ENCODE data around the gene TPM1. TPM values are rescaled to one million over a fixed set of nuclear protein-coding genes. Genes with fewer than 3 reads are reported as not detected.
"Not testable (repeated sequence)": the region's sequence is repeated elsewhere in the genome, so short reads cannot be mapped to it uniquely, and the experiment has no call there.

The TPM1 gene
- total RNA-seq, 2 donors from 2014 or later: 564 to 629 TPM

GRCh38 chr15:63091679-63092446 lies 49.3 kb downstream of the TPM1 start:
- Histone ChIP-seq H3K27me3 (replicated peaks; ENCODE audit: insufficient read depth) (no peaks in the 10 kb centered on the region), H3K36me3 (no peaks in the 10 kb centered on the region), H3K4me3 (no peak overlapping the region), H3K9me3 (no peaks in the 10 kb centered on the region), H3K4me1 (replicated peaks) (no peaks in the 10 kb centered on the region), H3K27ac (no peak overlapping the region)
- DNase-seq (ENCODE audit: low spot score): no peak
- no peak for TF ChIP-seq CTCF (IDR thresholded peaks at IDR 0.05)
- TF ChIP-seq POLR2A (IDR thresholded peaks at IDR 0.05): no peak
- TF ChIP-seq POLR2AphosphoS5 (IDR thresholded peaks at IDR 0.05): no peak
- 69% methylated on average over 4 of the region's 4 CpGs for WGBS
- intact Hi-C loops (cut with DNase I): loop anchor here (2.0 to 5.0 kb wide), 3 partner anchors 43 to 309 kb away; no protein-coding TSS in a partner anchor

DNA sequence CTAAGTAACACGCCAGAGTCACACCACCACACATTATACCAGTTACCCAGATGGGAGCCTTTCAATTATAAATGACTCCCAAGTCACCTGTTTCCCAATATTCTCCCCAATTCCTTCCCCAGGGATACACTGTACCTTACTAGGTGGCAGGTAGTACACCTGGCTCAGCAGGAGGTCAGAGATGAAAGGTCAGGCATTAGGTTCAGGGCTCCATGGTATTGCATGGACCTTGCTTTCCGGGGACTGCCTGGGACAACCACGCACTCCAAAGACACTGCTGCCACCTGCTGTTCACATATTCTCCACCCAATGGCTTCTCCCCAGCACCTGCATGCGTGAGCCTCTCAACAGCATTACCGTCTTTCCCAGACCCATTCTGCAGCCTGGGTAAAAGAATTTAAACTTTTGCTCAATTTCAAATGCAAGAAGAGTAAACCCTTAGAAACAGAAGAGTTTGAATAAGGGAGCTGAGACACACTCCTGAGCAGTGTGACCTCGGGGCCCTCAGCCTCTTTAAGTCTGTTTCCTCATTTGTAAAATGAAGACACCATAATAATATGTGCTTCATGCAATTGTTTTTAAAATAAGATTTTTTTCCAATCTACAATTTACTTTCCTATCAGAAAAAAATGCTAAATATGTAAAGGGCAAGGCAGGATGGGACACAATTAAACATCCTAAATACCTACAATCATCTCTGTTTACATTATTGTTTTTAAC lies 51.1 kb downstream of the TPM1 start:
- intact Hi-C loops (cut with DNase I): loop anchor here (2.0 to 5.0 kb wide), 3 partner anchors 45 to 311 kb away; no protein-coding TSS in a partner anchor
- 27% methylated on average over 6 of the region's 6 CpGs for WGBS
- Histone ChIP-seq H3K9me3 (no peaks in the 10 kb centered on the region), H3K36me3 (no peaks in the 10 kb centered on the region), H3K27ac (no peak overlapping the region), H3K27me3 (replicated peaks; ENCODE audit: insufficient read depth) (no peaks in the 10 kb centered on the region), H3K4me1 (replicated peaks) (no peaks in the 10 kb centered on the region), H3K4me3 (no peak overlapping the region)
- DNase-seq (ENCODE audit: low spot score): peak; percentile 82
- TF ChIP-seq POLR2A (IDR thresholded peaks at IDR 0.05): no peak
- TF ChIP-seq CTCF (IDR thresholded peaks at IDR 0.05): peak; percentile 73 to 94 (median 92)
- peak; percentile 66 for TF ChIP-seq POLR2AphosphoS5 (IDR thresholded peaks at IDR 0.05)

DNA sequence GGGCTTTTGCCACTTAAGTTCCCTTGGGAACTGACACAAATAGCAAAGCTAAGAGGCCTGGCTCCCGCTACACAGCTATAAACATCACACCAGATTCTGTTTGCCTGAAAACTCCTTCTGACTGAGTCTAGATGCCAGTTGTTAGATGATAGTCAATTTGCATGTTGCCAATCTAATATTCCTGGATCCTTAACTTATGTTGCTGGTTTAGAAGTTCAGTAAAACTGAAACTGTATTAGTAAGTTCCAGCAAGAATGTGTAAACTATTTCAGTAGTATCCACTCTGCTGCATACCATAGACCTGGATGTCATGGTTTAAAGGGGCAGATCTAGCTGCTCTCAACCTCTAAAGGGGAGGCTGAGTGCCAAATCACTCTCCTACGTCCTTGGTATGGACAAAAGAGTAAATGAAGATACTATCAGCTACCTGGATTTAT lies 52.0 kb downstream of the TPM1 start:
- H3K4me3 ChIP-seq: no peak overlapping the region
- H3K27me3 ChIP-seq (replicated peaks; ENCODE audit: insufficient read depth): no peaks in the 10 kb centered on the region
- H3K27ac ChIP-seq: no peak overlapping the region
- intact Hi-C loops (cut with DNase I): loop anchor here (5.0 kb wide), 1 partner anchor 247 kb away; no protein-coding TSS in a partner anchor
- no peak for DNase-seq (ENCODE audit: low spot score)
- H3K4me1 ChIP-seq (replicated peaks): no peaks in the 10 kb centered on the region
- TF ChIP-seq POLR2AphosphoS5 (IDR thresholded peaks at IDR 0.05) (no peak), POLR2A (IDR thresholded peaks at IDR 0.05) (no peak), CTCF (IDR thresholded peaks at IDR 0.05) (no peak)
- 53% methylated on average over 2 of the region's 2 CpGs for WGBS
- H3K9me3 ChIP-seq: no peaks in the 10 kb centered on the region
- H3K36me3 ChIP-seq: no peaks in the 10 kb centered on the region

GRCh38 chr15:63096178-63096577 lies 53.6 kb downstream of the TPM1 start:
- Histone ChIP-seq H3K27ac (no peak overlapping the region), H3K4me1 (replicated peaks) (no peaks in the 10 kb centered on the region), H3K27me3 (replicated peaks; ENCODE audit: insufficient read depth) (no peaks in the 10 kb centered on the region), H3K9me3 (no peaks in the 10 kb centered on the region), H3K4me3 (no peak overlapping the region), H3K36me3 (no peaks in the 10 kb centered on the region)
- DNase-seq (ENCODE audit: low spot score): no peak
- whole genome bisulfite sequencing: 97% methylated on average over 4 of the region's 4 CpGs
- intact Hi-C loops (cut with DNase I): no loop called here
- TF ChIP-seq CTCF (IDR thresholded peaks at IDR 0.05) (no peak), POLR2A (IDR thresholded peaks at IDR 0.05) (no peak), POLR2AphosphoS5 (IDR thresholded peaks at IDR 0.05) (no peak)

GRCh38 chr15:63098901-63099300 lies 56.4 kb downstream of the TPM1 start:
- H3K27me3 ChIP-seq (replicated peaks; ENCODE audit: insufficient read depth); intact Hi-C loops (cut with DNase I); H3K27ac ChIP-seq; H3K4me1 ChIP-seq (replicated peaks); H3K9me3 ChIP-seq; H3K4me3 ChIP-seq; H3K36me3 ChIP-seq; DNase-seq (ENCODE audit: low spot score): not testable (repeated sequence)
- 91% methylated on average over 7 of the region's 33 CpGs for WGBS

DNA sequence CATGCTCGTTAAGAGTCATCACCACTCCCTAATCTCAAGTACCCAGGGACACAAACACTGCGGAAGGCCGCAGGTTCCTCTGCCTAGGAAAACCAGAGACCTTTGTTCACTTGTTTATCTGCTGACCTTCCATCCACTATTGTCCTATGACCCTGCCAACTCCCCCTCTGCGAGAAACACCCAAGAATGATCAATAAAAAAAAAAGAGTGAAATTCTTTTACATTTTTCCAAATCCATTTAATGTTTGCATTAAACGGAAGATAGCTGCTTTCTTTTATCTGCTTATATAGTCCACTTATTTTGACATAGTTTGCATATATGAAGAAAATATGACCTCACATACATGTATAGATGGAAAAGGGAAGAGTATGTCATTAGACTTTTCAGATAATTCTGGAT lies 57.0 kb downstream of the TPM1 start:
- H3K9me3 ChIP-seq; H3K4me1 ChIP-seq (replicated peaks); H3K27me3 ChIP-seq (replicated peaks; ENCODE audit: insufficient read depth); DNase-seq (ENCODE audit: low spot score); intact Hi-C loops (cut with DNase I); H3K27ac ChIP-seq; H3K36me3 ChIP-seq; H3K4me3 ChIP-seq: not testable (repeated sequence)
- WGBS: 81% methylated on average over 5 of the region's 5 CpGs

All from prostate gland (tissue), 2 donors.